NCI-H774 (cell line): ENCODE data around the gene DOCK9.
"Not testable (repeated sequence)": the region's sequence is repeated elsewhere in the genome, so short reads cannot be mapped to it uniquely, and the experiment has no call there.

Experiments used
- DNase-seq: peaks from one replicate; lab custom pipeline; 2025; lab: John Stamatoyannopoulos, UW

The DOCK9 gene

GRCh38 chr13:98772794-98773452, 204.9 kb downstream of the DOCK9 start:
- DNase-seq, result no peak

GRCh38 chr13:98771838-98772611, 205.8 kb downstream of the DOCK9 start:
- DNase-seq, result peak; percentile 65

- DNase-seq, result no peak
These were observed 208.1 kb downstream of the DOCK9 start for GRCh38 chr13:98769736-98770135.

- DNase-seq, result no peak
These were observed 209.3 kb downstream of the DOCK9 start for GRCh38 chr13:98768522-98768921.

- DNase-seq, result no peak
These were observed 211.2 kb downstream of the DOCK9 start for GRCh38 chr13:98766697-98767096.

- DNase-seq, result peak; percentile 17
These were observed 211.8 kb downstream of the DOCK9 start for GRCh38 chr13:98765996-98766519.

- no peak for DNase-seq
These were observed 215.8 kb downstream of the DOCK9 start for GRCh38 chr13:98761986-98762616.

DNA sequence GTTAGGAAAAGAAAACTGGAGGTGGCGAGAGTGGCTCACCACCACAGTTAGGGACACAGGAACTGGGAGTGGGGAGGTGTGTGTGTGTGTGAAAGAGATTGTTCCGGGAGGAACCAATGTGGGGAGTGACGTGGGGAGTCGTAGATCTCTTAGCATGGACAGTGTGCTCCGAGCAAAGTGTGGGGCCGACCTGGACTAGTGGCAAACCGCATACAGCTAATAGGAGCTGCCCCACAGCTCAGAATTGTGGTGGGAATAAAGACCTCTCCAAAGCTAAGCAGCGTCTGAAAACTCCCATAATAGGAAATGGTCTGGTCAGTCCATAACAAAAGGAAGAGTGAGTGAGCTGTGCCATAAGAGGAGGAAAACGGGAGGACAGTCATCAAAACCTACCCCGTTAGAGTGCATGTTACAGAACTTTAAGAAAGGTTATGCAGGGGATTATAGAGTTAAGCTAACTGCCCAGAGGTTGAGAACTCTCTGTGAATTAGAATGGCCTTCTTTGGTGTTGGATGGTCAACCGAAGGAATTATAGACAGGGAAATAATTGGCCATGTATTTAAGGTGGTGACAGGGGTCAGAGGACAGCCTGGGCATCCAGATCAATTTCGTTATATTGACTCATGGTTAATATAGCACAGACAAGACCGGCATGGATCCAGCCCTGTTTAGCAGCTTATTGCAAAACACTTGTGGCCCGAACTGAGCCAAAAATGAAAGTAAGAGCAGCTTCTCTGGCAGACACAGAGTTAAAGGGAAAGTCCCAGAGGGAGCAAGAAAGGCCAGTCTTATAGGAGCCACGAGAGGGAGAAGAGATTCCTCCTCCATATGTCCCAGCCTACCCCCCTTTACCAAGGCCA, 216.5 kb downstream of the DOCK9 start:
- DNase-seq, result no peak

DNA sequence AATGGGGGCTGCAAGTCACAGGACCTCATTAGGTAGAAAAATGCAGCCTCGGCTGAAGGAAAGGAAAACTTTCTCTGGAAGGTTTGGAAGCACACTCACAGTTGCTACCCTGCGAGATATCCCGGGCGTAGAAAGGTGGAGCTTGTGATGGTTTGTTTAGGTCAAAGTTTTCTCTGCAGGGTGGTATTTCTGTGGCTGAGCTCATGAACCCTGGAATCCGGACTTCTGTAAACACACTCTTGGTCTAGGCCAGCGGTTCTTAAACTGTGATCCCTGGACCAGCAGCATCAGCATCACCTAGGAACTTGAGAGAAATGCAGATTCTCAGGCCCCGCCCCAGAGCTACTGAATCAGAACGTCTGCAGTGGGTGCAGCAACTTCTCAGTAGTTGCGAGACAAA, 222.1 kb downstream of the DOCK9 start:
- DNase-seq, result no peak

GRCh38 chr13:98755116-98755515, 222.7 kb downstream of the DOCK9 start:
- DNase-seq, result no peak

GRCh38 chr13:98754468-98754867, 223.4 kb downstream of the DOCK9 start:
- not testable (repeated sequence) for DNase-seq

DNA sequence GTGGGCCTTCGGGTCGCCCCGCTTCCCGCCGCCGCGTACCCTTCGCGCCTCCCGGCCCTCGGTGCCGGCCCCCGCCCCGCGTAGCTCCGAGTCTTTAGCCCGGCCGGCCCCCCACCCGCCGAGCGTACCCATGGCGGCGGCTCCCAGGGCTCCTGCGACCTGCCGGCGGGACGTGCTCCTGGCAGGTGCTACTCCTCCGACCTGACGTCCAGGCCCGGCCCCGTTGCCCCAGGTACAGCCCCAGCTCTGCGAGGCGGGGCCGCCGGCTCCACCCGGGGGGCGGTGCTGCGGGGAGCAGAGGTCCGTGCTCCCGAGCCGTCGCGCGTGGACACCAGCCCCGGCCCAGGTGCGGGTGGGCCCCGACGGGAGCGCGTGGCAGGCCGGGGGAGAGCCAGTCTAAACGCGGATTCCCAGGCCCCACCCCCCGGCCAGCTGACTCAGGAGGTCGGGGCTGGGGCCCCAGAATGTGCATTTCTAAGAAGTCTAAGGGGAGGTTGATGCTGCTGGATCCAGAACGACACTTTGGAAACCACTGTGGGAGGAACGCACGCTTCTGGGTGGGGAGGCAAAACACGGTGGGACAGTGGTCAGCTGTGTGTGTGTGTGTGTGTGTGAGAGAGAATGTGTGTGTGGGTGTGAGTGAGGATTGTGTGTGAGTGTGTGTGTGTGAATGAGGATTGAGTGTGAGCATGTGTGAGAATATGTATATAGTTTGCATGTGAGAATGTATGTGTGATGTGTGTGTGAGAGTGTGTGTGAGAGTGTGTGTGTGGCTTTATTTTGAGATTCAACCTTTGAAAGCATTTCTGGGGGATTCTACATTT, 225.2 kb downstream of the DOCK9 start, which contains the start of gene SLC15A1:
TSS of gene SLC15A1 (minus strand) at position 206 of the 824 bp plus-strand sequence. CDS start at position 132, 74 bp downstream.
- peak; percentile 24 for DNase-seq

GRCh38 chr13:98751861-98752466, 225.9 kb downstream of the DOCK9 start:
- no peak for DNase-seq

- no peak for DNase-seq
These were observed 226.5 kb downstream of the DOCK9 start for GRCh38 chr13:98751367-98751782.

GRCh38 chr13:98749501-98749900, 228.4 kb downstream of the DOCK9 start:
- no peak for DNase-seq

DNA sequence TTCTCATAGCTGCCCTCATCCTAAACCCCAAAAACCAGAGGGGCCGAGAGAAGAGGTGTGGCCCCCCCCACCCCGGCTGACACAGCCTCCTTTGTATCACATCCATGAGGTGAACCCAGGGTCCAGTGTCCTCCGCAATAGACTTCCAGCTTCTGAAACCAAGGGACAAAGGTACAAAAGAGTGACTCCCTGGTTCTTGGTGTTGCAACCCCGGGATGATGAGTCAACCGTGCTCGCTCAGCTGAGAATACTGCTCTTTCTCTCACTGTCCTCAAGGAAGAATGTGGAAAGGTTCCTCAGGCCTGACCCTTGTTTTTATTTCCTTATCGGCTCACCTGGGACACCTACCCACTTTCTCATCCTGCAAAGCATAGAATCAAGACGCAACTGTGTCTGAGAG, 230.9 kb downstream of the DOCK9 start:
- DNase-seq, result no peak
